Mucosa of descending colon (tissue), 3 donors: ENCODE results near the gene PERM1. TPM values are rescaled to one million over a fixed set of nuclear protein-coding genes. Genes with fewer than 3 reads are reported as not detected.
"Not testable (repeated sequence)": the region's sequence is repeated elsewhere in the genome, so short reads cannot be mapped to it uniquely, and the experiment has no call there.

Source experiments
- ATAC-seq: fragments of 200-7000 bp; cut with Tn5 transposase; one replicate; pipeline ENCODE4 v1.9.1; 2020; ENCODE audit warnings: mild to moderate bottlenecking, moderate library complexity
- DNase-seq, 3 donors: peaks; one replicate each; pipeline ENCODE4 v3.0.0-alpha.2; 2020
- H3K36me3 ChIP-seq: fragments of 200-600 bp; one replicate; pipeline ENCODE4 v1.8.0; 2021; ENCODE audit warnings: low read depth, mild to moderate bottlenecking
- H3K4me1 ChIP-seq: fragments of 200-600 bp; one replicate; pipeline ENCODE4 v1.8.0; 2021; ENCODE audit warnings: low read depth, mild to moderate bottlenecking
- H3K4me3 ChIP-seq: fragments of 200-600 bp; one replicate; pipeline ENCODE4 v1.8.0; 2021; ENCODE audit warnings: mild to moderate bottlenecking
- H3K9me3 ChIP-seq: fragments of 200-600 bp; one replicate; pipeline ENCODE4 v1.8.0; 2021; ENCODE audit warnings: mild to moderate bottlenecking
- CTCF ChIP-seq: fragments of 200-600 bp; IDR thresholded peaks from one replicate; pipeline ENCODE4 v1.8.0; 2022; ENCODE audit warnings: antibody characterized with exemption, mild to moderate bottlenecking
- intact Hi-C, 2 donors: fragments of 100-400 bp; cut with DNase I in 1 of 2; cut with micrococcal nuclease in 1 of 2; formaldehyde crosslinking; loops; one replicate each; pipeline versions ENCODE4 v1.11.0 to v1.11.1; 2022; cut with DNase I, micrococcal nuclease
- total RNA-seq, 3 donors: library from RNA; stranded (reverse); fragmentation: NEBNext Ultra II Directional in 2 of 3; extraction: Animal tissue kit (Norgen Biotek cat#: 25700) in 2 of 3; gene quantifications; one replicate each; pipeline versions ENCODE4 v1.2.1 to v1.2.4, GENCODE V29; 2021 to 2023
- donor health status: DM: no; HTN: no; CAD: no; lungs with moderate emphysema.
- donor health status: DM: no; HTN: no; CAD: no.
- donor health status: DM: no; HTN: yes; CAD: no.

PERM1 gene
- total RNA-seq, 3 donors from 2014 or later, result 0.24 TPM; not detected in 2

- H3K36me3 ChIP-seq, result no peaks in the 10 kb centered on the region
- ATAC-seq, result peak; percentile 54
- H3K4me3 ChIP-seq, result no peak overlapping the region
- no peaks in the 10 kb centered on the region for H3K9me3 ChIP-seq
- H3K4me1 ChIP-seq, result peaks cover 16% of the 10 kb centered on the region
- DNase-seq, result peak; percentile 77 to 88 (median 87)
- no peak for TF ChIP-seq CTCF
- intact Hi-C loops, result no loop called here
Observed at GRCh38 chr1:1021010-1021919, 39.4 kb upstream of the PERM1 start.

DNA sequence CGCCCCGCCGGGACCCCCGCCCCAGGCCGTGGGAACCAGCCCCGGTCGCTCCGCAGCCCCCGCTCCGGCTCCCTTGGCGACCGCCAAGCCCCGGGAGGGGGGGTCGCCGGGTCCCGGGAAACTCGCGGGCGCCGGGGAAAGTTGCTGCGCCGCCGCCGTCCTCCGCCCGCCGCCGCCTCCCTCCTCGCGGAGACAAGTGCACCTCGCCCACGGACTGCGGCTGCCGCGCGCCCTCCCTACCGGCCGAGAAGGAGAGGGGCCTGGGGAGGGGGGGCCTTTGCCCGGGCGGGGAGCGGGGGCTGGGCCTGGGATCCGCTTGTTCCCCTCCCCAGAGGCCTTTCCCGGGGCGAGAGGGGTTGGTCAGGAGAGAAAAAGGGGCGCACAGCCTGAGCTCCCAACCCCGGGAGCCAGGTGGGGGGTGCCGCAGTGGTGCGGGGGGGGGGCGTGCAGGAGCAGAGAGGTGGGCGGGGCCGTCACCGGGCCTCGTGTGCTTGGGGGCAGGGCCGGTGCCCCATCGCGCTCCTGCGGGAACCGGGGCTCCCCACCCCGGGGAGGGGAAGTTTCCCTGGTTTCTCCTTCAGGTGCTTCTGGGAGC is 38.6 kb upstream of the PERM1 start:
- H3K4me1 ChIP-seq, result peaks cover 16% of the 10 kb centered on the region
- intact Hi-C loops, result no loop called here
- no peaks in the 10 kb centered on the region for H3K36me3 ChIP-seq
- peak overlapping the region; percentile 16 for H3K4me3 ChIP-seq
- no peak for TF ChIP-seq CTCF
- H3K9me3 ChIP-seq, result no peaks in the 10 kb centered on the region
- DNase-seq, result no peak
- ATAC-seq, result peak; percentile 3

DNA sequence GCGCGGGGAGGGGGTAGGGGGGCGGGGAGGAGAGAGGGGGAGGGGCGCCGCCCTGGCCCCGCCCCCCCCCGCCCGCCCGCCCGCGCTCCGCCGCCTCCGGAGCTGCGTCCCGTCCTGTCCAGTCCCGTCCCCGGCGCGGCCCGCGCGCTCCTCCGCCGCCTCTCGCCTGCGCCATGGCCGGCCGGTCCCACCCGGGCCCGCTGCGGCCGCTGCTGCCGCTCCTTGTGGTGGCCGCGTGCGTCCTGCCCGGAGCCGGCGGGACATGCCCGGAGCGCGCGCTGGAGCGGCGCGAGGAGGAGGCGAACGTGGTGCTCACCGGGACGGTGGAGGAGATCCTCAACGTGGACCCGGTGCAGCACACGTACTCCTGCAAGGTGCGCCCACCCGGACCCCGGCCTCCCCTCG is 38.1 kb upstream of the PERM1 start, which contains the start of gene AGRN:
Gene AGRN (plus strand): TSS at position 121 of the 405 bp plus-strand sequence. CDS start 53 bp downstream, at position 174.
- H3K4me1 ChIP-seq, result peaks cover 16% of the 10 kb centered on the region
- intact Hi-C loops, result no loop called here
- no peak for TF ChIP-seq CTCF
- H3K36me3 ChIP-seq, result no peaks in the 10 kb centered on the region
- peak within 1 kb of the TSS; percentile 48 for H3K4me3 ChIP-seq
- DNase-seq (peak; percentile 60 to 79 (median 79)), ATAC-seq (peak; percentile 45)
- H3K9me3 ChIP-seq, result no peaks in the 10 kb centered on the region

DNA sequence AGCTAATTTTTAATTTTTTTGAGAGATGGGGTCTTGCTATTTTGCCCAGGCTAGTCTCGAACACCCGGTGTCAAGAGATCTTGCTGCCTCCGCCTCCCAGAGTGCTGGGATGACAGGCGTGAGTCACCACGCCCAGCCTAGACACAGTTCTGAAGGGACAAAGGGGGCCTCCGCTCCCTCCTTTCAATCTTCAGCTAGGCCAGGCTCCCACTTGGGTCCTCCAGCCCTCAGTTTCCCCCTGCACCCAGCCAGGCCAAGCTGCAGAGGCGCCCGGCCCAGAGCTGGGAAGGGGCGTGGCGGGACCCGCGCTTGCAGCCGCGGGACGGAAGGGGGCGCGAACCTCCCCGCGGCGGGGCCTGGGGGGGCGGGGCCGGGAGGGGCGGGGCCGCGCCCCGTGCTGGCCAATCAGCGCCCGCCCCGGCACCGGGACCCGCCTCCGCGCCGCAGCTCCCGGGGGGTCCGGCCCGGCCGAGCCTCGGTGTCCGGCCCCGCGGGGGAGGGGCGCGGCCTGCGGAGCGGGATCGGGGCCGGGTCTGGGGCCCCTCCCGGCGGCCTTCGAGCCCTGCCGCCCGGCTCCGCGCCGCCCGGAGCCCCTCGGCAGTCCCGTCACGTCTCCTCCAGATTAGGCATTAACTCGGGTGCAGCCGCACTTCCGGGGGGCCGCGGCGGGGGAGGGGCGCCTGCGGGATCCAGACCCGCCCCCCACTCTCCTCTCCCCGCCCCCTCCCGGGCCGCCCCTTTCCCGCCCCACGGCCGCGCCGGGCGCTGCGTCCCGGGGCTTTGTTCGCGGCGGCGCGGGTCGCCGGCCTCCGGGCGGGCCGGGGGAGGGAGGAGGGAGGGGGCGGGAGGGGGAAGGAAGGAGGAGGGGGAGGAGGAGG is 37.5 kb upstream of the PERM1 start:
- TF ChIP-seq CTCF, result peak; percentile 65
- Histone ChIP-seq H3K4me3 (peak overlapping the region; percentile 48), H3K36me3 (no peaks in the 10 kb centered on the region), H3K9me3 (no peaks in the 10 kb centered on the region), H3K4me1 (peaks cover 17% of the 10 kb centered on the region)
- ATAC-seq (peak; percentile 89), DNase-seq (peak; percentile 84 to 91 (median 87))
- intact Hi-C loops, result no loop called here

DNA sequence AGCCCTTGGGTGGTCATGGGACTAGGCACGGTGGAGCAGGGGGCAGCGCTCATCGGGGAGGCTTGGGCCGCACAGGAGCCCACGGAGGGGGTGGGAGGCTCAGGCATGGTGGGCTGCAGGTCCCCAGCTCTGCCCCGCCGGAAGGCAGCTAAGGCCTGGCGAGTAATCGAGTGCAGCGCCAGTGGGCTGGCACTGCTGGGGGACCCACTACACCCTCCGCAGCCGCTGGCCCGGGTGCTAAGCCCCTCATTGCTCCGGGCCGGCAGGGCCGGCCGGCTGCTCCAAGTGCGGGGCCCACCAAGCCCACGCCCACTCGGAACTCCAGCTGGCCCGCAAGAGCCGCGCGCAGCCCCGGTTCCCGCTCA is 36.4 kb upstream of the PERM1 start:
- ATAC-seq, H3K36me3 ChIP-seq, DNase-seq, H3K9me3 ChIP-seq, intact Hi-C loops, H3K4me3 ChIP-seq: not testable (repeated sequence)
- H3K4me1 ChIP-seq, result peaks cover 26% of the 10 kb centered on the region

GRCh38 chr1:1017397-1018320 is 35.8 kb upstream of the PERM1 start:
- H3K4me3 ChIP-seq, H3K9me3 ChIP-seq, intact Hi-C loops, ATAC-seq, DNase-seq, H3K36me3 ChIP-seq: not testable (repeated sequence)
- H3K4me1 ChIP-seq, result peaks cover 26% of the 10 kb centered on the region
